ENCODE measurements around the gene MIS18A.

- no peak for TF ChIP-seq CTCF (IDR thresholded peaks at IDR 0.05)
- no peak for TF ChIP-seq POLR2A (IDR thresholded peaks at IDR 0.05)
These were observed 23.7 kb upstream of the MIS18A start for GRCh38 chr21:32302560-32302959.

Data from testis (tissue), 2 donors.